IPS DF 4.7 (cell line): ENCODE measurements around the gene STARD5.
"Not testable (repeated sequence)": the region's sequence is repeated elsewhere in the genome, so short reads cannot be mapped to it uniquely, and the experiment has no call there.

ENCODE experiments used
- DNase-seq: peaks from one replicate; pipeline ENCODE4 v3.0.0-alpha.2; 2013; ENCODE audit warnings: low spot score; ENCODE audit errors: extremely low read depth

The STARD5 gene, protein sequence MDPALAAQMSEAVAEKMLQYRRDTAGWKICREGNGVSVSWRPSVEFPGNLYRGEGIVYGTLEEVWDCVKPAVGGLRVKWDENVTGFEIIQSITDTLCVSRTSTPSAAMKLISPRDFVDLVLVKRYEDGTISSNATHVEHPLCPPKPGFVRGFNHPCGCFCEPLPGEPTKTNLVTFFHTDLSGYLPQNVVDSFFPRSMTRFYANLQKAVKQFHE

GRCh38 chr15:81323944-81324881 lies at the start of gene STARD5:
Gene STARD5 (minus strand): TSS chr15:81324141. CDS start chr15:81324099, 42 bp downstream.
- peak; percentile 85 for DNase-seq

DNA sequence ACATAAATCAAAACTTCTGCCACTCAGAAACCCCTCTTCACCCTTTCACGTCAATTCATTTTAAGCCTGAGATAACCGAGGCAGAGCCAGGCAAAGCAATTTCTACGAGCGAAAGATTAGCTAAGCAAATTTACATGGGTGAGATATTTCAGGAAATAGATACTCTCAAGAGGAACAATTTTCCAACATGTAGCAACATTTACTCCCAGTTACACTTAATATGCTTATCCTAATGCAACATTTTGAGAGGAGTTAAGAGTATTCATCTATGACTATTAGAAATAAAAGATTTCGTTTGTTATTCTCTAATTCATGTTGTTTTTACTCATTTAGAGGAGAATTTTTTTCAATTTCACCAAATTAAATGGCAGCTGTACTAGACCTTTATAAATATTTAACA lies 49.2 kb upstream of the STARD5 start:
- DNase-seq = no peak

DNA sequence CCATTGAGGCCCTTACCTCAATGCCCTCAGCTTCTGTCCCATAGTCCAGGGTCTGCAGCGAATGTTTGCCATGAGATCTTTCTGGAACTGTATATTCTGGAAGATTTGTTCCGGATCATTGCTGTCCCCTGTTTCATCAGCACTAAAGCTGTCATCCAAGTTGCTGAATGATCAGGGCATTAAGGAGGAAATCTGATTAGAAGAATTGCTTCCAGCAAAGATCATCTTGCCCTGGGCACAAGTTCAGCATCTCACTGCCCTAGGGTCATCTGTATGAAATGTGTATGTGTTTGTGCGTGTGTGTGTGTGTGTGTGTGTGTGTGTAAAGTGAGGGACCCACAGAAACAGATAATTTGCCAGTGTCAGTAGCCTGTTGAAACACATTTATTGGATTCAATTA lies 48.6 kb upstream of the STARD5 start:
- no peak for DNase-seq

DNA sequence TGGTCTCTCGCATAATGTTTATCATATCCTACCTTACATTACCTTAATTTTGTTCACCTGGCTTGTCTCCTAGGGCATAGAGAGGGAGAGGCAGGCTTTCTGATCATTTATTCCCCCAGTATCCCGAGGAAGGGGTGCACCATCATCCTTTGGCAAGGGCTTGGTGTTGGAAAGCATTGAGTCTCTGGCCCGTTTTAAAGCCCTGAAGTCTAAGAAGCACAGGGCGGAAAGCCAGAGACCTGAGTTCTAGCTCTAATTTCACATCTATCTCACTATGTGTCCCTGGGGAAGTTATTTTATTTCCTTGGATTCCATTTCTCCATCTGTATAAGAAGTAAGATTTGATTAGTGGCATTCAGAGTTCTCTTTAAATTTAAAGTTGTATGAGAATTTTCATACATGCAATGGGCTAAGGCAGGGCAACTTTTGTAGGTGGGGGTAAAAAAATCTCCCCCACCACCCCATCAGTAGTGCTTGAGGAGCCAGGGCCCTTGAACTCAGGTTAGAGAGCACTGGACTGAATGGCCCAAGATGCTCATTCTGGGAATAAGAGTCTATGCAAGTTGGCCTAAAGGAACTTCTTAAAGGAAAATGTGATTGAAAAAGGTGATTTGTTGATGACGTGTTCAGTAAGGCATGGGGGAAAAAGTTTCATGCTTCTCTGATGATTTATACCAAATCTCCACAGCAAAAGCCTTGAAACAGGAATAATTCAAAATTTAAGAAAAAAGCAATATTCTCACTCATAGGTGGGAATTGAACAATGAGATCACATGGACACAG lies 40.0 kb upstream of the STARD5 start:
- DNase-seq = no peak

DNA sequence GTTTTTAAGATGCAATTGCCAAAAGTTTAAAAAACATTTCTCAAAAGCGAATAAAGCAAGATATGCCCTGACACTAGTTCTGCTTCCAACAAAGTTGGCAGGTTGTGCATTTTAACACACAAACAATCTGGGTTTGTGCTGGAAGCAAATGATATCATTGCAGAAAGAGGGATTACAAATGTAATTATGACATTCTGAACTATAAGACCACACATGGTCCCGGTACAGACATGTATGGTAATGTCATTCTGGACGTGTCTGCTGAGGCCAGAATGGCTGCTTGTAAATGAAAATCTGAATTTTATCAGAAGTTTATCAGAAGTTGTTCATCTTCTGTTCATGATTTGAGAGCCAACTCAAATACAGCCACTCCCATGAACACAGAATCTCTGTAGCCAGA lies 39.3 kb upstream of the STARD5 start:
- DNase-seq = no peak

GRCh38 chr15:81362790-81363189 lies 38.8 kb upstream of the STARD5 start:
- no peak for DNase-seq

GRCh38 chr15:81361891-81362290 lies 38.0 kb upstream of the STARD5 start:
- DNase-seq = no peak

GRCh38 chr15:81360491-81360890 lies 36.5 kb upstream of the STARD5 start:
- DNase-seq = no peak

DNA sequence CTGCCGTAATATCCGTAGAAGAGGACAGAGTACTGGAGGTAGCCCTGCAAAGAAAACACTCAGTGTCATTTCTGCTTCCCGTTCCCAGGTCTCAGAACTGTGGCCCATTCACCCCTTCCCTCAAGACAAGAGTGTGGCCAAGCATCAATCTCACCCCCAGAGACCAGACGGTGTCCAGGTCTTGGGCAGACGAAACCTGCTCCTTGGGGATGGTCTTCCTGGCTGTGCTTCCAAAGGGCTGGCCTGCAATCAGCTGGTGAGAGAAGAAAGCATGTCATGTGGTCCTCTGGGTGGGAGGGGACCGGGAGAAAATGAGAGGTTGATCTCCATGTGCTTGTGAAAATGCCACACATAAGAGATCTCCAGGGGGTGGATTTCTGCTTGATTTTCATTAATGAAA lies 34.3 kb upstream of the STARD5 start:
- DNase-seq = no peak

DNA sequence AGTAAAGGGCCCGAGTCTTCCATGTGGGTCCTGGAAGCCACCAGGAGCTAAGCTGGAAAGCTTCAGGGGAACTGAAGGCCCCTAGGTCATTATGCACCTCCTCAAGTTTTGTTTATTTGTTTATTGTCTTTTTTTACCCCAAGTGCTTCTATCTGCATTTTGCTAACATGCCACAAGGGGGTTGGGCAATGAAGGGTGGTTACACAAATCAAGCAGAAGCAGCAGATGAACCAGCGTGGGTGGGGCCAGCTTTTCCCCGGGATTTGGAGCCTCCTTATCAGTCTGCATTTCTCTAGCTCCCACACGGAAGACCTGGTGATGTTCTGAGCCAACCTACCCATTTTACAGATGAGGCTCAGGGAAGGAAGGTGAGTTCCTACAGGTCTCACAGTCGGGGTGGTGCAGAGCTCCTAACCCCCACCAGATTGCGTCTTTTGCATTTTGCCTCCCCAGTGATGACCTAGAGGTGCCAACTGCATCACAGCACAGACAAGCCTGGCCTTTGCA lies 33.3 kb upstream of the STARD5 start:
- DNase-seq = no peak

- DNase-seq = no peak
Observed at GRCh38 chr15:81356252-81356651, 32.3 kb upstream of the STARD5 start.

DNA sequence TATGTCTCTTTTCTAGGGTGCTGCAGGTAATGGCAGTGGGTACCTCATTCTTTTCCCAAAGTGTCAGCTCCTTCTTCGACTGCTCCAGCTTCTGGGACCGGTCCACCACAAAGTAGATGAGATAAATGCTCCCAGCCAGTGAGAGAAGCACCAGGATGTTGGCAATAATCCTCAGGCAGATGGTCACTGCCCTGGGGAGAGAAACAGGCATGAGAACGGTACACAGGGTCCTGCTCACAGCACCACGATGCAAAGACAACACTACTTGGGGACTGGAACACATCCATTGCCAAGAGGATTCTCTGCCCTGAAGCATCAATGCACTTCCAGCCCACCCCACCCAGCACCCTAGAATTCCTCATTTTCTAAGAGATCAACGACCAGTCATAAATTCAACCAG lies 27.7 kb upstream of the STARD5 start:
- no peak for DNase-seq

- DNase-seq = no peak
Observed at GRCh38 chr15:81349271-81349670, 25.3 kb upstream of the STARD5 start.

DNA sequence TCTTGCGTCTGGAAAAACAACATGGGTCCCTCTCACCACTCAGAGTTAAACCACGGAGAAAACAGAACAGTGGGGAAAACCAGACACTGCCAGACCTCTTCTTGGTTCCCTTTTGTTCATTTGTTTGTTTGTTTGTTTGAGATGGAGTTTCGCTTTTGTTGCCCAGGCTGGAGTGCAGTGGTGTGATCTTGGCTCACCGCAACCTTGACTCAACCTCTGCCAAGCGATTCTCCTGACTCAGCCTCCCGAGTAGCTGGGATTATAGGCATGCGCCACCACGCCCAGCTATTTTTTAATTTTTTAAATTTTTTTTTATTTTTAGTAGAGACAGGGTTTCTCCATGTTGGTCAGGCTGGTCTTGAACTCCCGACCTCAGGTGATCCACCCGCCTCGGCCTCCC lies 24.8 kb upstream of the STARD5 start:
- DNase-seq = not testable (repeated sequence)

DNA sequence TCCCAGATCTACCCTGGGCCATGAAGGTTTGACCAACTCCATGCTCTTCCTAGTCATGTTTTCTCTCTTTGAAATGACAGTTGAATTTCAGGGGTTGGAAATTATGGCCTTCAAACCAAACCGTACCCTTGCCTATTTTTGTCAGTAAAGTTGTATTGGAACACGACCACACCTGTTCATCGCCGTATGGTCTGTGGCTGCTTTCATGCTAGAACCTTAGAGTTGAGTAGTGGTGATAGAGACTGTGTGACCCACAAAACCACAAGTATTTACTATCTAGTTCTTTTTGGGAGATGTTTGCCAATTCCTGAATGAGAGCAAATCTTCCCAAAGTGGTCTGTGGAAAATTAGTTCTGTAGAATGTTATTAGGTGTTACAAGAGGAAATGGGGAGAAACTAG lies 24.0 kb upstream of the STARD5 start:
- no peak for DNase-seq

GRCh38 chr15:81346611-81347010 lies 22.7 kb upstream of the STARD5 start:
- DNase-seq = no peak

DNA sequence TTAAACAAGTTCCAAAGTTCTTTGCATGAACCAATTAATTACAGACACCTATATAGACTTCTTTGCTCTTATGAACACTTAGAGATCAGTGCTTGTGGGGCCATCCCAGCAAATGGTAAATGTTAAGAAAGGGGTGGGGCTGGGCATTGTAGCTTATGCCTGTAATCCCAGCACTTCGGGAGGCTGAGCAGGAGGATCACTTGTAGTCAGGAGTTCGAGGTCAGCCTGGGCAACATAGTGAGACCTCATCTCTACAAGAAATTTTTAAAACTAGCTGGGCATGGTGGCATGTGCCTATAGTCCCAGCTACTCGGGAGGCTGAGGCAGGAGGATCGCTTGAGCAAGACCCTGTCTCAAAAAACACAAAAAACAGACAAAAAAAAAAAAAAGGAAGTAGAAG lies 19.4 kb upstream of the STARD5 start:
- no peak for DNase-seq

GRCh38 chr15:81341351-81341750 lies 17.4 kb upstream of the STARD5 start:
- DNase-seq = no peak

GRCh38 chr15:81339851-81340250 lies 15.9 kb upstream of the STARD5 start:
- DNase-seq = no peak

- no peak for DNase-seq
Observed at GRCh38 chr15:81339321-81339720, 15.4 kb upstream of the STARD5 start.

DNA sequence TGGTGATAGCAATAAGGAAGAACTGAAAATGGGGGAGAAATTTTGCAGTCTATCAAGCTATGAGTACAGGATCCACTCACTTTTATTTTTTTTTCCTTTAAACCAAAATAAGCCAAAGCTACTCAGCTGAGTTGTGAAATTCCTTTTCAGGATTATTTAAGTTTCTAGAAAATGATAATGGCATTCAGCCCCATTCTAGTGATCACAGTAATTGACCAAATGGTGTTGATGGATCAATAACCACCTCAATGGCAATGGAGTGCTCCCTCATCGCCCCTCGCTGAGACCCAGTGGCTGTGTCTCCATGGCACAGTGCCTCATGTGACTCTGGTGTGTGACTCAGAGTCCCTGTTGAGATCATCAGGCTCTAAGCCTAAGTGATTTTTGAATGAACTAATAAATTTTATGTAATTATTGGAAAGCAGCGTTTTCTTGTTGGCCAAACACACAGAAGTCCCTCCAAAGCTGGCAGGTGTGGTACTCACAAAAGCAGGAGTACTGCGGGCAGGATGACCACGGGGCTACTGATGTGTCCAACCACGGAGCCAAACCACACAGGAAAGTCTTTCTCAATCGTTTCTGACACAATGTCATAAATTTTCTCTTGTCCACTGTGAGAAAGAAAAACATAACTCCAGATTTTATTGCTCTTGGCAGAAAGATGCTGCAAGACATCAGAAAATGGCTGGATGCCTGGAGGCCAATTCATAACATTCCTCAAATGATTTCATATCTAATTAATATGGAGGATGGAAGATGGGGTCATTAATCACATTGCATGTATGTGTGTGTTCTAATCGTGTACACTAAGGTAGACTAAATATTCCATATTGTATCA lies 14.4 kb upstream of the STARD5 start:
- no peak for DNase-seq
